Bronchial epithelial cell (primary cell): ENCODE measurements around the gene BAX. TPM values are rescaled to one million over a fixed set of nuclear protein-coding genes. Genes with fewer than 3 reads are reported as not detected.
"Not testable (repeated sequence)": the region's sequence is repeated elsewhere in the genome, so short reads cannot be mapped to it uniquely, and the experiment has no call there.

Experiments used
- DNase-seq: peaks from one replicate; pipeline ENCODE4 v3.0.0-alpha.2; 2010; ENCODE audit warnings: low read depth
- FAIRE-seq: peaks from 2 replicates; lab custom pipeline; 2011; peaks lifted over from hg19 to GRCh38; lab: Jason Lieb, UNC
- H3K27me3 ChIP-seq: 2 replicates; pipeline ENCODE4 v1.5.1; 2011; ENCODE audit warnings: low read length; ENCODE audit not compliant: control insufficient read depth, insufficient read depth
- H3K36me3 ChIP-seq: 2 replicates; pipeline ENCODE4 v1.5.1; 2011; ENCODE audit warnings: low read length; ENCODE audit not compliant: control insufficient read depth, insufficient read depth
- H3K4me3 ChIP-seq: 2 replicates; pipeline ENCODE4 v1.5.1; 2011; ENCODE audit warnings: mild to moderate bottlenecking, low read depth, low read length, control low read depth
- CTCF ChIP-seq: IDR thresholded peaks from 2 replicates; pipeline ENCODE4 v1.5.1; 2011; ENCODE audit warnings: mild to moderate bottlenecking, moderate library complexity, low read length, control low read depth, inconsistent platforms; ENCODE audit not compliant: insufficient read depth, severe bottlenecking
- total RNA-seq: library from RNA; depleted of rRNA; stranded (reverse); fragments of >200 nt; gene quantifications from 2 replicates; pipeline ENCODE4 v1.2.1, GENCODE V29; 2014

BAX gene
- total RNA-seq, 1 donor from 2014 or later: 64.8 TPM

- no peaks in the 10 kb centered on the region for H3K27me3 ChIP-seq
- no peak for DNase-seq
- no peak for FAIRE-seq
- no peak overlapping the region for H3K4me3 ChIP-seq
- H3K36me3 ChIP-seq: peaks cover 20% of the 10 kb centered on the region
- no peak for TF ChIP-seq CTCF
Observed at GRCh38 chr19:48920949-48921348, 33.7 kb upstream of the BAX start.

GRCh38 chr19:48921721-48922500 lies 32.8 kb upstream of the BAX start:
- H3K4me3 ChIP-seq: no peak overlapping the region
- no peaks in the 10 kb centered on the region for H3K27me3 ChIP-seq
- H3K36me3 ChIP-seq: peaks cover 20% of the 10 kb centered on the region
- TF ChIP-seq CTCF: no peak
- FAIRE-seq (no peak), DNase-seq (no peak)

DNA sequence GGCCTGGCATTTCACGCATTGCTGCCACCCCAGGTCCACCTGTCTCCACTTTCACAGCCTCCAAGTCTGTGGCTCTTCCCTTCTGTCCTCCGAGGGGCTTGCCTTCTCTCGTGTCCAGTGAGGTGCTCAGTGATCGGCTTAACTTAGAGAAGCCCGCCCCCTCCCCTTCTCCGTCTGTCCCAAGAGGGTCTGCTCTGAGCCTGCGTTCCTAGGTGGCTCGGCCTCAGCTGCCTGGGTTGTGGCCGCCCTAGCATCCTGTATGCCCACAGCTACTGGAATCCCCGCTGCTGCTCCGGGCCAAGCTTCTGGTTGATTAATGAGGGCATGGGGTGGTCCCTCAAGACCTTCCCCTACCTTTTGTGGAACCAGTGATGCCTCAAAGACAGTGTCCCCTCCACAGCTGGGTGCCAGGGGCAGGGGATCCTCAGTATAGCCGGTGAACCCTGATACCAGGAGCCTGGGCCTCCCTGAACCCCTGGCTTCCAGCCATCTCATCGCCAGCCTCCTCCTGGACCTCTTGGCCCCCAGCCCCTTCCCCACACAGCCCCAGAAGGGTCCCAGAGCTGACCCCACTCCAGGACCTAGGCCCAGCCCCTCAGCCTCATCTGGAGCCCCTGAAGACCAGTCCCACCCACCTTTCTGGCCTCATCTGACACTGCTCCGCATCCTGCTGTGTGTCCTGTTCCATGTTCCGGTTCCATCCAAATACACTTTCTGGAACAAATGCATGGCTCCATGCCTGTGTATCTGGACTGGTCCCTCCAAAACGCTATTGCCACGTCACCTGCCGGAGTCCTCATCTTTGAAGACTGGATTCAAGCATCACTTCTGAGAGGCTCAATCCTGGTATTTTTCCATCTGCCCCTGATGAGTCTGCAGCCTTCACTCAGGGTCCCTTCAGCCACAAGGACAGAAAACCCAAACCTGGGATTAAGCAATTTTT lies 31.9 kb upstream of the BAX start:
- FAIRE-seq (no peak), DNase-seq (no peak)
- H3K27me3 ChIP-seq: no peaks in the 10 kb centered on the region
- no peak for TF ChIP-seq CTCF
- no peak overlapping the region for H3K4me3 ChIP-seq
- peaks cover 20% of the 10 kb centered on the region for H3K36me3 ChIP-seq

DNA sequence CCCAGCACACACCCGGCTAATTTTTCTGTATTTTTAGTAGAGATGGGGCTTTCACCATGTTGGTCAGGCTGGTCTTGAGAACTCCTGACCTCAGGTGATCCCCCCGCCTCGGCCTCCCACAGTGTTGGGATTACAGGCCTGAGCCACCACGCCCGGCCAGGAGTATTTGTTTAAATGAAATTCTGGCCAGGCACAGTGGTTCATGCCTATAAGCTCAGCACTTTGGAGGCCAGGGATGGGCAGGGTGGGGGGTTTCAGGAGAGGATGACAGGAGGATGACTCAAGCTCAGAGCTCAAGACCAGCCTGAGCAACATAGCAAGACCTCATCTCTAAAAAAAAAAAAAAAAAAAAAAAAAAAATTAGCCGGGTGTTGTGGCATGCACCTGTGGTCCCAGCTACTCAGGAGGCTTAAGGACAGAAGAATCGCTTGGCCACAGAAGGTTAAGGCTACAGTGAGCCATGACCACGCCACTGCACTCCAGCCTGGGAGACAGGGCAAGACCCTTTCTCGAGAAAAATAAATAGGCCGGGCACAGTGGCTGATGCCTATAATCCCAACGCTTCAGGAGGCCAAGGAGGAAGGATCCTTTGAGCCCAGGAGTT lies 29.3 kb upstream of the BAX start:
- DNase-seq (peak; percentile 92), FAIRE-seq (no peak)
- Histone ChIP-seq H3K4me3 (no peak overlapping the region), H3K36me3 (peaks cover 9% of the 10 kb centered on the region), H3K27me3 (no peaks in the 10 kb centered on the region)
- no peak for TF ChIP-seq CTCF

DNA sequence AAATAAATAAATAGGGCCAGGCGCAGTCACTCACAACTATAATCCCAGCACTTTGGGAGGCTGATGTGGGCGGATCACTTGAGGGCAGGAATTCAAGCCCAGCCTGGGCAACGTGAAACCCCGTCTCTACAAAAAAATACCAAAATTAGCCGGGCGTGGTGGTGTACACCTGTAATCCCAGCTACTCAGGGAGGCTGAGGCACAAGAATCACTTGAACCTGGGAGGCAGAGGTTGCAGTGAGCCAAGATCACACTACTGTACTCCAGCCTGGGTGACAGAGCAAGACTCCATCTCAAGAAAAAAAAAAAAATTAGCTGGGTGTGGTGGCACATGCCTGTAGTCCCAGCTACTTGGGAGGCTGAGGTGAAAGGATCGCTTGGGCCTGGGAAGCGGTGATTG lies 28.8 kb upstream of the BAX start:
- H3K4me3 ChIP-seq, DNase-seq, H3K27me3 ChIP-seq, FAIRE-seq, H3K36me3 ChIP-seq: not testable (repeated sequence)

DNA sequence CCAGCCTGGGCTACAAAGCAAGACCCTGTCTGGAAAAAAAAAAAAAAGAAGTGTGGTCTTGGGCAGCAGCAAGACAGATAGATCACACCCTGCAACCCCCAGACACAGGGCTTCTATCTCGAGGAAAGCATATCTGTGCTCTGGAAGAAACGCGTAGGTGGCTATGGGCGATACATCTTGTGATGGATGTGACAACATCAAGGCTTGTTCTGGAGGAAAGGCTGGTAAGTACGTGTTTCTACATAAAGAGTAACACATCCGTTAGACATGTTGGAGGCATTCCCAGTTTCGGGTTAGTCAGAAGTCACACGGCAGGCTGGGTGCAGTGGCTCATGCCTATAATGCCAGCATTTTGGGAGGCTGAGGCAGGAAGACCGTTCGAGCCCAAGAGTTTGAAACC lies 27.8 kb upstream of the BAX start:
- no peak for TF ChIP-seq CTCF
- FAIRE-seq (peak; percentile 87), DNase-seq (peak; percentile 99)
- H3K4me3 ChIP-seq: no peak overlapping the region
- H3K36me3 ChIP-seq: peaks cover 3% of the 10 kb centered on the region
- no peaks in the 10 kb centered on the region for H3K27me3 ChIP-seq

DNA sequence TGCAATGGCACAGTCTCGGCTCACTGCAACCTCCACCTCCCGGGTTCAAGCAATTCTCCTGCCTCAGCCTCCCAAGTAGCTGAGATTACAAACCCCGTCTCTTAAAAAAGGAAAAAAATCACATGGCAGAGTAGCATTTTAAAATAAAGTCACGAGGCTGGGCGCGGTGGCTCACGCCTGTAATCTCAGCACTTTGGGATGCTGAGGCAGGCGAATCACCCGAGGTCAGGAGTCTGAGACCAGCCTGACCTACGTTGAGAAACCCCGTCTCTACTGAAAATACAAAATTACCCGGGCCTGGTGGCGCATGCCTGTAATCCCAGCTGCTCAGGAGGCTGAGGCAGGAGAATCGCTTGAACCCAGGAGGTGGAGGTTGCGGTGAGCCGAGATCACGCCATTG lies 27.0 kb upstream of the BAX start:
- H3K4me3 ChIP-seq, H3K27me3 ChIP-seq, H3K36me3 ChIP-seq, FAIRE-seq, DNase-seq: not testable (repeated sequence)
